DMS153 treated with DMSO at 0.1 percent for 48 hours (cell line): ENCODE data around the gene ADGRG1.

Experiments
- DNase-seq: peaks from one replicate; lab custom pipeline; 2025; ENCODE audit not compliant: unreplicated experiment; lab: John Stamatoyannopoulos, UW

Gene ADGRG1

DNA sequence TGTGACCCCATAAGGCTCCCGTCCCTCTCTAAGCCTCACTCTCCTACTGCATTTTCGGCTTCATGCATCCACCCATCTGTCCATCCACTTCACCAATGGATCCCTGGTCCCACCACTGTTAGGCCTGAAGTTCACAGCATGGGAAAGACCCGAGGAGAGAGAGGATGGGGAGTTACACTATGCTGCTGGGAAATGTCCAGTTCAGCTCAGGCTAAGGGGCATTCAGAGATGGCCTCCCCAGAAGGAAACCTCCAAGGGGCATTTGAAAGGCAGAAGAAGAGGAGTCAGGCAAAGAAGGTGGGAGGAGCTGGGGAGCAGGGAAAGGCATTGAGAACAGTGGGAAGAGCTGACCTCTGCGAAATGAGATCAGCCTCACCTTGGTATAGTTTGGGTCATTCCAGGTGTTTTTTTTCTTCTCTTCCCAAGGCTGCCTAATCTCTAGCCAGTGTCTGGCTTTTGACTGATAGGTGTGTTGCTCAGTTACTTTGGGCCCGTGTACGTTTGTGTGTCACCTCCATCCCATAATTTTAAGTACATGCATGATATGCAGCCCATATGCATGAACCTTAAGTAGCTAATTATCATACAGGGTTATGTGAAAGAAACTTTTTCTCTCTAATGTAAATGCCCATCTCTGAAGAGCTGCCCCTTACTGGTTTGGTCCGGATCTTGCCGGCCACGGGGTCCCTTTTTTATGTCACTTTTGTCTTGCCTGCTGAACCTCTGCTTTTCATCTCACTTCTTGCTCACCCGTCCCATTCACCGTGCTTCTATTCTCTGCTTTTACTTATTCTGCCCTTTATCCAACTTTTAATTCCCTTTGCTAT, 54.6 kb downstream of the ADGRG1 start:
- no peak for DNase-seq

DNA sequence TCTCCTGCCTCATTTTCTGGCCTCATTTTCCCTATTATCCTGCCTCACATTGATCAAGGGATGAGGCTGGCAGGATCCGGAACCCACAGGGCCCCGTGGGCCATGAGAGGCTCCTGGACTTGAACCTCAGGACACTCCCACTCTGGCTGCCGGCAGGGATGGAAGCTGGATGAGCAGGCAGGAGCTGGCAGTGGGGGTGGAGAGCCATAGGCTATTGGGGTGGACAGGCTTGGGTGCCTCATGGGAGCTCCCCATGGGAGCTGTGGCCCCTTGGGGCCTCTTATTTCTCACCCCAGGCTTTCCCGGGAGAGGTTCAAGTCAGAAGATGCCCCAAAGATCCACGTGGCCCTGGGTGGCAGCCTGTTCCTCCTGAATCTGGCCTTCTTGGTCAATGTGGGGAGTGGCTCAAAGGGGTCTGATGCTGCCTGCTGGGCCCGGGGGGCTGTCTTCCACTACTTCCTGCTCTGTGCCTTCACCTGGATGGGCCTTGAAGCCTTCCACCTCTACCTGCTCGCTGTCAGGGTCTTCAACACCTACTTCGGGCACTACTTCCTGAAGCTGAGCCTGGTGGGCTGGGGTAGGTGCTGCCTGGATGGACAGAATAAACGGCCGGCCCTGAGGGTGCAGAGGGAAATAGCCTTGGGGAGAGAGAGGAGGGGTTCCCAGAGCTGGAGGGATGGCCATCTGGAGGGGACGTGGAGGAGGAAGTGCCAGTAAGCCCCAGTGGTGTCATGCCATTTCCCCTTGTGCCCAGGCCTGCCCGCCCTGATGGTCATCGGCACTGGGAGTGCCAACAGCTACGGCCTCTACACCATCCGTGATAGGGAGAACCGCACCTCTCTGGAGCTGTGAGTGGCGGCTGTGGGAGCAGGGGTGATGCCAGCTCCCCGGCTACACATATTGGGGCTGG, 55.5 kb downstream of the ADGRG1 start:
- DNase-seq: no peak

DNA sequence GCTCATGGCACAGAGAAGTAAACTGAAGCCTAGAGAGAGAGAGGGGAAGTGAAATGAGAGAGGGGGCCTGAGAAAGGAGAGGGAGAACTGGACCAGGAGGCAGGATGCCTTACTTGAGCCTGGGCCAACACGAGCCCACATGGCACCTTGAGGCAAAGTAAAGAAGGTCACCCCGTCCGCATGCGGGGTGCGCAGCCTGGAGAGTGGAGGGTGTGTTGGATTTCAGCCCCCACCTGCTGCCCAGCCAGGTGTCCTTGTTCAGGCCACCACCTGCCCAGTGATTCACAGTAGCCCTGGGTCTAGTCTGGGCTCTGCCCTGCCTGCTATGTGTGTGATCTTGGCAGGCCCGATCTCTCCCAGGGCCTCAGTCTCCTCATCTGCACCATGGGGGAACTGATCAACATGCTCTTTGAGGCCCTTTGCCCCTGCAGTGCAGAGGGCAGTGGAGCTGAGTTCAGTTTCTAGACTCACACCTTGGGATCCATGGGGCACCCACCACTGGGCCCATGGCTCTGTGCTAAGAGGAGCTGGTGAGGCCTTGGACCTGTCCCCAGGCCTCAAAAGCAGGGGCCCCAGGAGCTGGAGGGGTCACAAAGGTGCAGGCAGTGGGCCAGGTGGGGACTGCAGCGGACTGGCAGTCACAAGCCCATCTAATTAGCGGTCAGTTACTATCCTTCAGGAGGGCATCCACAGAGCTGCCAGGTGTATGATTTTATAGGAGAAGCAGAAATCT, 56.4 kb downstream of the ADGRG1 start:
- DNase-seq: no peak

DNA sequence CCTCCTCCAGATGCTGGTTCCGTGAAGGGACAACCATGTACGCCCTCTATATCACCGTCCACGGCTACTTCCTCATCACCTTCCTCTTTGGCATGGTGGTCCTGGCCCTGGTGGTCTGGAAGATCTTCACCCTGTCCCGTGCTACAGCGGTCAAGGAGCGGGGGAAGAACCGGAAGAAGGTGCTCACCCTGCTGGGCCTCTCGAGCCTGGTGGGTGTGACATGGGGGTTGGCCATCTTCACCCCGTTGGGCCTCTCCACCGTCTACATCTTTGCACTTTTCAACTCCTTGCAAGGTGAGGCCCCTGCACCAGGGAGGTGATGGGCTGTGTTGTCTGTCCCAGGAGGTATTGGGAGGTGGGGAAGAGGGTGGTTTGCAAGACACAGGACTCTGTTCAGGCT, 57.2 kb downstream of the ADGRG1 start:
- no peak for DNase-seq

DNA sequence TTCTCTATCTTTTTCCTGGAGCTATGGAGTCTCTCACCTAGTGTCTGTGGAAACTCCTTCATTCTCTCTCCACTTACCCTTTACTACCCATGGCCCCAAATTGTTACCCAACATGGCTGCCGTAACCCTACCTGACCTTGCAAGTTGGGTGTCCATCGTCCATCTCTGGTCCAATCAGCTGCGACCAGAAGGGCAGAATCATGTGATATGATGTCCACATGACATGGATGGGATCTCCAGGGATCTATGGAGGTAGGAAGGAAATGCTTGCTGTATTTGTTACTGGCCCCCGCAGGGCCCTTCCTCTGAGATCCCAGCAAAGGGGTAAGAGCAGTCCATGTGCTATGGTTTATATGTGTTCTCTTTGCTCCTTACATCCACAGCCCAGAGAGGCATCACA, 58.1 kb downstream of the ADGRG1 start:
- no peak for DNase-seq

DNA sequence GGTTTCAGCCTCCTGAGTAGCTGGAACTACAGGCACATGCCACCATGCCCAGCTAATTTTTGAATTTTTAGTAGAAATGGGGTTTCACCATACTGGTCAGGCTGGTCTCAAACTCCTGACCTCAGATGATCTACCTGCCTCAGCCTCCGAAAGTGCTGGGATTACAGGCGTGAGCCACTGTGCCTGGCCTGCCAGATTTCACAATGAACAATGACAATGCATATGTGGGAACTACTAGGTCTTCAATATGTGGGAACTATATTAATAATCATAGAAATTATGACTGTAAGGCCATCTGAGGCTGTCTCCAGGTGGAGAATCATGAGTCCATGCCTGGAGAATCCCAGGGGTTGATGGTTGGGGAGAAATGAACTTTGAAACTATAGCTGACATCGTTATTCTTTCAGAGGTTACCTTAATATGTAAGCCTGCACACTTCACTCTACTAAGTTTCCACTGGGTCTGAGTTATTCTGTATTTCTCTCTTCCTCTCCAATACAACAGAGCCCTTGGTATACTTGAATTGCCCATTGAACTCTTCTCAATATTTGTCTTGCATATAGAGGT, 59.0 kb downstream of the ADGRG1 start:
- DNase-seq: no peak

DNA sequence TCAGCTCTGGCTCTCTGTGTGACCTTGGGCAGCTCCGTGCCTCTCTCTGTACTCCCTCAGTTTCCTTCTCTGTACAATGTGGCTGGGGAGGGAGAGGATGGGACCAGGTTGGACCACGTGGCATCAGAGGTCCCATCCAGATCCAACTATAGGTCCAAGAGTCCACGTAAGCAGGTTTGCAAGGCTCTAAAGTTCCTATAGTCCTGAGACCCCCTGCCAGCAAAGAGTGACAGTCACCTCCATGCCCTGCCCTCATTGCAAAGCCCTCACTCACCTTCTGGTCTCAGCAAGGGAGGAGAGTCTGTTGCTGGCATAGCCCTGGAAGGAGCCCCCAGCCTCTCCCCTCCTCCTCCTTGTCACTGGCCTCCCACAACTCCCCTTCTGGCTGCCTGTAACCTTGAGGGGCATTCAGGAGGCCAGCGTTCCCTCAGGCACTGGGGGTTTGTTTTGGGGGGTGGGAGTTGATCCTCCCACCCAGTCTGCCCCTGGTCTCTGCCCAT, 60.1 kb downstream of the ADGRG1 start:
- no peak for DNase-seq

DNA sequence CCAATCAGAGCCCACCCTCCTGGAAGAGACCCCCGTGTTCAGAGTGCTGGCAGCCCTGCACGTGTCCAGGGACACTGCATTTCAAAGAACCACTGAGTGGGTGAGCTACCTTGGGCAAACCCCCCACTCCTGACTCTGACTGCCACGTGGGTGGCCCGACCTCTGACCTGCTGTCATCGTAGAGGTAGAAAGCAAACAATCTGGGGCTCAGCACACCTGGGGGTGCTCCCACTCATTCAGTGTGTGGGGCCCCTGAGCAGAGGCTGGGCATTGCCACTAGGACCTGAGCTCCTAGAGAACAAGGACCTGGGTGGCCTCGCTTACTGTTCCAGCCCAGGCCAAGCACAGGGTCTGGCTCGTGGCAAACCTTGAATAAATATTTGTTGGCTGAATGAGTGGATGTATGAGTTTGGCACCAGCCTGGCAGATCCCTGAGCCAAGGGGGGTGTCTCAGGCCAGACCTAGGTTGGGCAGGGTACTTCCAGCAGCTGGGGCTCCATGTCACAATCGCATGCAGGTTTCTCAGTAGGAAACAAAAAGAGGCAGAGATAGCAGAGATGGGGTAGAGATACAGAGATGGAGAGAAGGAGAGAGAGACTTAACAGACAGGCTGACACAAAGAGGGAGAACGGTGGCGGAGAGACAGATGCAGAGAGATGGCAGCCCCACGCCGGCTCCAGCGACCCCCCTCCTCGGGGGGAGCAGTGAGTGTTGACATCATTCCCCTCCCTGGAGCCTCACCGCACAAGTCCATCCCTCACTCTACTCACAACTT, 60.7 kb downstream of the ADGRG1 start:
- no peak for DNase-seq

DNA sequence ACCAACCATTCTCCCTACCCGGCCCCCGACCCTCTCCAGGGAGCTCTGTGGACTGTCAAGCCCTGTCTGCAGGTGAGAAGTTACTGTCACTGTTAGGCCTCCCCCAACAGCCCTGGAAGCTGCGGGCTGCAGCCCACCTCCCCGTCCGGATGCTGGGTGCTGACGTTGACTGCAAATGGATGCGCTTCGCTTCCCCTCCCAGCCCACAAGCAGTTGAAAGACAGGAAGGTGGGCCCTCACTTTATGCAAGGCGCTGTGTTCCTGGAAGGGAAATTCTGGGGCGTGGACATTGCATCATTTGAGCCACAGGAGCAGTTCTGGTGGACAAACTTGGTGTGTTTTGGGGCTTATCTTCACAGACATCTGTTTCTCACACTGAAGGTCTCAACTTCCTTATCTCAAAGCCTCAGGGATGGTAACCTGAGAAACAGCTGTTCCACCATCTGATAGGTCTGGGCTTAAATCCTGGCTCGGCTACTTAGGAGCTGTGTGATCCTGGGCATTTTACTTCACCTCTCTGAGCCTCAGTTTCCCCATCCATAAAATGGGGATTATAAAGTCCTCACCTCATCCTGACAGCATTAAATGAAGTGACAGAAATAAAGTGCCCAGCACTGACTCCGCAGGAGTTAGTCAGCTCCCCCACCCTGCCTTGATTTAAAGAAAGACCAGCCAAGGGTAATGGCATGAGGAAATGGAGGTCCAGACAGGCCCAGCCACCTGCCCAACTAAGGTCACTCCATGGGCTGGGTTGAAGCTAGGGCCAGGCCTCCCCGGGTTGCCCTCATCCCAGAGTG, 61.5 kb downstream of the ADGRG1 start:
- DNase-seq: no peak

DNA sequence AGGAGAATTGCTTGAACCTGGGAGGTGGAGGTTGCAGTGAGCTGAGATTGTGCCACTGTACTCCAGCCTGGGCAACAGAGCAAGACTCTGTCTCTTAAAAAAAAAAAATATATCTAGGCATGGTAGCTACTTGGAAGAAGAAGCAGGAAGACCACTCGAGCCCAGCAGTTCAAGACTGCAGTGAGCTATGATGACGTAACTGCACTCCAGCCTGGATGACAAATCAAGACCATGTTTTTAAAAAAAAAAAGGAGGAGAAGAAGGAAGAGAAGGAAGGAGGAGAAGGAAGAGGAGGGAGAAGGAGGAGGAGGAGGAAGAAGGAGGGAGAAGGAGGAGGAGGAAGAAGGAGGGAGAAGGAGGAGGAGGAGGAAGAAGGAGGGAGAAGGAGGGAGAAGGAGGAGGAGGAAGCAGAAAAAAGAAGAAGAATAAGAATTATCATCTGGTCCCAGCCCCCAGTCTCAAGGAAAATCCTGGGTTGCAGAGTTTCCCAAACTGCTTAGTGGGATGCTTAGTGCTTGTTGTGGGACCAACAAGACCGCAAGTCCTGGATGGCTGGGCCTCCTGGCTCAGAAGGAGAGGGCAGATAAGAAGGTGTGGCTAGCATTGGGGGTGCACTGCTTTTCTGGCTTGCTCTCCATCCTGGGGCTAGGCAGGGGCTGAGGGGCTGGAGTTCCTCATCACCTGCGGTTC, 62.5 kb downstream of the ADGRG1 start:
- DNase-seq: no peak

DNA sequence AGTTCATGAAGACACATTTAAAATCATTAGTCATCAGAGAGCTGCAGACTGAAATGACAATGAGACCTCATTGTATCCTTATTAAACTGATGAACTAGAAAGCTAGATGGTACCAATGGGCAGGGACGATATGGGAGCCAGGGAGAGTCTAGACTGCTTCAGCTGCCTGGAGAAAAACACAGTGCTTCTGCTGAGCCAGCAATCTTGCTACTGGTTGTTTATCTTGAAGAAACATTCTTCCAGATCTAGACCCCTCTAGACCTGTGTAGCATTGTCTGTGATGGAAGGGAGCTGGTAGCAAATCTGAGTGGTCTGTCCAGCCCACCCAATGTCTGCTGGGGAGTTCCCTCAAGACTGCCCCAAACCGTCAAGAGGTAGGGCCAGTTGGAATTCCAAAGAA, 64.2 kb downstream of the ADGRG1 start:
- no peak for DNase-seq

DNA sequence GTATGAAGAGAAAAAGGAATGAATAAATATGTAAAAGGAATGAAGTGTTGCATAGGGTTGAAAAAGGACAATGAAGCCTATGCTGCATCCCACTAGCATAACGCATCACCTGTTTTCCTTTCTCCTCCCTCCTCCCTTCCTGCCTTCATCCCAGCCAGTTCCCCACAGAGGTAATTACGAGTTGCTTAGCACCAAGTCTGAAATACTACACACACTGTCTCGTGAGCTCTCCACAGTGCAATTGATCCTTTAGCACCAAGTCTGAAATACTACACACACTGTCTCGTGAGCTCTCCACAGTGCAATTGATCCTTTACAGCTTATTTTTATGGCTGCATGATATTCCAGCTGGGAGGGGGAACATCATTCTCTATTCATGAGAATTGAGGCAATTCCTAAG, 65.1 kb downstream of the ADGRG1 start:
- no peak for DNase-seq

DNA sequence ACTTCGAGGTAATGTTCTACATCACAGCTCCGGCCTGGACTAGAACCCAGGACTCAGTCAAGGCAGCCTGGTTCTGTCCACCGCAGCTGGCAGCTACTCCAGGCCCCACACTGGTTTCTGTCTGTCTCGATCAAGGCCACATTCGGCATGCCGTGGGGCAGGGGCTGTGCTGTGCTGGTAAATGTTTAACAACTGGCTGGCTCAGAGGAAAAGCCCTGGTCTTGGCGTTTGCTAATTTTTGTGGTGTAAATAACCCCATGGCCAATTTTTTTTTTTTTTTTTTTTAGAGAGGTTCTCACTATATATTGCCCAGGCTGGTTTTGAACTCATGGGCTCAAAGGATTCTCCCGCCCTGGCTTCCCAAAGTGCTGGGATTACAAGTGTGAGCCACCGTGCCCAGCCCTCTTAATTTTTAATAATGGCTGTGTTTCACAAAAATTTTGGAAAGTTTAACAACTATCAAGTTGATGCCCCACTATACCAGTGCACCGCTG, 65.8 kb downstream of the ADGRG1 start:
- DNase-seq: no peak

DNA sequence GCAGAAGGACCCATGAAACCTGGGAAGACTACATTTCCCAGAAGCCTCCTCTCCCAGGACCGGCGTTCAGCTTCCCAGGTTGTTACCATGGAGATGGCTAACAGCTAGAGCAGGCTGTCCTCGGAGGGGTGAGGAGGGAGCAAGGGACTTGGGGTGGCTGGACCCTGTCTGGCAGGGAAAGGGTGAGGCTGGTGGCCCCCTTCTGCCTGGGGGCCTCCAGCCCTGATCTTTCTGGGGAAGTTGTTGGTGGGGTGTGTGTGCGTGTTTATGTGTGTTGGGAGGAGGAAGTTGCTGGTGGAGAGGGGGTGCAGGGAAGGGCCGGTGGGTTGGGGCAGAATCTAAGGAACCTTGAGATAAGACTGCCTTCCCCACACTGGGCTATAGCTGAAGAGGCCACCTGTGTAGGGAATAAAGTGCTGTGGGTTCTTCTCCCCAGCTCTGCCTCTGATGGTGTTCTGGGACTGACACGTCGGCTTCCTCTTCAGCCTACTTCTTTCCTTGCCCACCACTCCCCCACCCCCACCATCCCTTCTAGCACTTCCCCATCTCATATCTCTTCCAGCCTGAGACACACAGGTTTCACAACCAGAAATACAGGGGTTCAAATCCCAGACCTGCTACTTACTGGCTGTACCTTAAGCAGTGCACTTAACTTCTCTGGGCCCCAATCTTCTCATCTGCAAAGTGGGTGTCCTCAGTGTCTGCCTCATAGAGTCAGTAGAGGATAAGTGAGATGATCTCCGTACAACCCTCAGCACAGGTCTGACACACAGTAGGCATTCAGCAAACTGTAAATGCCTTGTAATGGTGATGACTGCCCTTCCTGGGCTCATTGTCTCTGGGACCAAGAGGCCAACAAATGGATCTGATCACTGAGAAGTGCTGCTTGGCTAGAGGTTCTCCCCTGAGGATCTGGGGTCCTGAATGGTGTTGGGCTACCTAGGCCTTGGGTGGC, 66.6 kb downstream of the ADGRG1 start, which contains the start of gene DRC7:
DRC7 (plus strand) TSS at position 82 of the 955 bp plus-strand sequence. CDS start 3,144 bp downstream, outside the sequence.
- DNase-seq: peak; percentile 72

DNA sequence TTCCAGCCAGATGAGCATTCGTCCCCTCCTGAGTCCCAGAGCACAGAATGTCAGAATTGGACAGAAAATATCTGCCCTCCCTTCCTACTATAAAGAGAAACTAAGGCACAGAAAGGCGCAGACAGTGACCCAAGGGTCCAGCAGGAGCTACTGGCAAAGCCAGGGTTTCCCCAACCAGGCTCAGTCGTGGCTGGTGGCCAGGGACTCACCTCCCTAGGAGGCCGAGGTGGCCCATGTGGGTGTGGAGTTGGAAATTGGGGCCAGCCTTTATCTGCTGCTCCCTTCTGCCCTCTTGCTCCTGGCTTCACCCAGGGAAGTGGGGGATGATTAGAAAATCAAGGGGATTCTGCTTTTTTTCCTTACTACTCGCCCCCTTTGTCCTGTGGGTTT, 67.2 kb downstream of the ADGRG1 start:
- DNase-seq: no peak

DNA sequence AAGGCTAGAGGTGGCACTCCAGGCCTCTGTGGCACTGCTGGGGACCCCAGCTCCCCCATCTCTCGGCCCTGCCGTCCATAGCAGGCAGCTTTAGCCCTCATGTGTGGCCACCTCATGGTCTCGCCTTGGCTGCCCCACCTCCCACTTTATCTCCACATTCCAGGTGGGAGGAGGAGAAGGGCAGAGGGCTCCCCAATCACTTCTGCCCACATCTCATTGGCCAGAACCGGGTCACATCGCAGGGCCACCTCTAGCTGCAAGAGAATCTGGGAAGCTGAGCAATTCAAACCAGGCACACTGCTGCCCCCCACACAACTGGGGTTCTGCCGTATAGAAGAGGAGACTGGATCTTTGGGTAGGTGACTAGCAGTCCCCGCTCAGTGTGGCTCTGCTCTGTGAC, 67.8 kb downstream of the ADGRG1 start:
- no peak for DNase-seq

DNA sequence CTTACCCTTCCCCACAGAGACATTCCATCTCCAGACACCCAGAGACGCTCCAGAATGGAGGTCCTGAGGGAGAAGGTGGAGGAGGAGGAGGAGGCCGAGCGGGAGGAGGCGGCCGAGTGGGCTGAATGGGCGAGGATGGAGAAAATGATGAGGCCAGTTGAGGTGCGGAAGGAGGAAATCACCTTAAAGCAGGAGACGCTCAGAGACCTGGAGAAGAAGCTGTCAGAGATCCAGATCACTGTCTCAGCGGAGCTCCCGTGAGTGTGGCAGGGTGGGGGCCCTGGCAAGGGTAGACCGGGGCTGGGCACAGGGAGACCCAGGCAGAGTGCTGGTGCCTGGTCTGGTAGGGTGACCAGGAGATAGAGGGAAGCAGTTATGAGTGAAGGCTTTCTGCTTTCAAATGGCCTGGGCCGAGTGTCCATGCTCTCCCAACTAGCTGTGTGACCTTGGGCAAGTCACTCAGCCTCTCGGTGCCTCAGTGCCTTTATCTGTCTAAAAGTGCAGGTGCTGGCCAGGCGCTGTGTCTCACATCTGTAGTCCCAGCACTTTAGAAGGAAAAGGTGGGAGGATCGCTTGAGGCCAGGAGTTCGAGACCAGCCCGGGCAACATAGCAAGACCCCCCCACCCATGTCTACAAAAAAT, 69.6 kb downstream of the ADGRG1 start:
- DNase-seq: no peak
